Iris pigment epithelial cell (primary cell): ENCODE measurements around the gene PHC2.

Experiments used
- DNase-seq: peaks from one replicate; pipeline ENCODE4 v3.0.0-alpha.2; 2011; ENCODE audit warnings: low read depth

PHC2 gene

GRCh38 chr1:33430692-33431593 is at the start of gene PHC2:
Gene PHC2 (minus strand): TSS chr1:33431095. CDS start chr1:33375539, 55,556 bp downstream.
- peak; percentile 97 for DNase-seq

GRCh38 chr1:33477451-33477850 is 46.6 kb upstream of the PHC2 start:
- DNase-seq = no peak

GRCh38 chr1:33473900-33474299 is 43.0 kb upstream of the PHC2 start:
- no peak for DNase-seq

- DNase-seq = peak; percentile 99
Observed at GRCh38 chr1:33472269-33472980, 41.5 kb upstream of the PHC2 start, which contains the start of gene ZSCAN20. Gene ZSCAN20 (plus strand): TSS chr1:33472645. CDS start chr1:33479289, 6,644 bp downstream.

GRCh38 chr1:33471416-33471815 is 40.5 kb upstream of the PHC2 start:
- DNase-seq = no peak

- peak; percentile 85 for DNase-seq
Observed at GRCh38 chr1:33470495-33471012, 39.7 kb upstream of the PHC2 start.

GRCh38 chr1:33469691-33470090 is 38.8 kb upstream of the PHC2 start:
- no peak for DNase-seq

GRCh38 chr1:33468967-33469366 is 38.1 kb upstream of the PHC2 start:
- DNase-seq = no peak

GRCh38 chr1:33468531-33468930 is 37.6 kb upstream of the PHC2 start:
- no peak for DNase-seq

GRCh38 chr1:33468011-33468410 is 37.1 kb upstream of the PHC2 start:
- DNase-seq = no peak

GRCh38 chr1:33466159-33466558 is 35.3 kb upstream of the PHC2 start:
- no peak for DNase-seq

GRCh38 chr1:33465316-33465715 is 34.4 kb upstream of the PHC2 start:
- no peak for DNase-seq

- no peak for DNase-seq
Observed at GRCh38 chr1:33464552-33464951, 33.7 kb upstream of the PHC2 start.

- no peak for DNase-seq
Observed at GRCh38 chr1:33462405-33463164, 31.7 kb upstream of the PHC2 start.

GRCh38 chr1:33460947-33461629 is 30.2 kb upstream of the PHC2 start:
- no peak for DNase-seq

- no peak for DNase-seq
Observed at GRCh38 chr1:33460144-33460543, 29.2 kb upstream of the PHC2 start.

- peak; percentile 43 for DNase-seq
Observed at GRCh38 chr1:33459691-33460090, 28.8 kb upstream of the PHC2 start.

- peak; percentile 36 for DNase-seq
Observed at GRCh38 chr1:33456502-33456886, 25.6 kb upstream of the PHC2 start.

GRCh38 chr1:33455539-33456501 is 24.9 kb upstream of the PHC2 start:
- DNase-seq = peak; percentile 94

- peak; percentile 75 for DNase-seq
Observed at GRCh38 chr1:33454646-33455282, 23.9 kb upstream of the PHC2 start.
